Neuronal stem cell (in vitro differentiated cells): Measurements from ENCODE around the gene CD72.

ENCODE experiments used
- DNase-seq: peaks from one replicate; pipeline ENCODE4 v3.0.0-alpha.2; 2013; ENCODE audit warnings: low spot score
- H2AFZ ChIP-seq: one replicate; pipeline ENCODE4 v1.6.1; 2013; ENCODE audit warnings: mild to moderate bottlenecking, low read length, inconsistent platforms
- H2AK5ac ChIP-seq: 2 replicates; pipeline ENCODE4 v1.6.1; 2013; ENCODE audit warnings: low read depth, mild to moderate bottlenecking, inconsistent platforms, low read length, moderate library complexity, mixed read lengths
- H2BK120ac ChIP-seq: 2 replicates; pipeline ENCODE4 v1.6.1; 2013; ENCODE audit warnings: low read depth, mild to moderate bottlenecking, inconsistent platforms, low read length, moderate library complexity, mixed read lengths
- H2BK12ac ChIP-seq: one replicate; pipeline ENCODE4 v1.6.1; 2013; ENCODE audit warnings: low read length, inconsistent platforms
- H2BK15ac ChIP-seq: 2 replicates; pipeline ENCODE4 v1.6.1; 2013; ENCODE audit warnings: mild to moderate bottlenecking, low read length, inconsistent platforms, mixed read lengths
- H2BK5ac ChIP-seq: one replicate; pipeline ENCODE4 v1.6.1; 2013; ENCODE audit warnings: inconsistent platforms, mild to moderate bottlenecking, low read length, moderate library complexity
- H3K14ac ChIP-seq: one replicate; pipeline ENCODE4 v1.6.1; 2013; ENCODE audit warnings: low read length, inconsistent platforms
- H3K18ac ChIP-seq: 2 replicates; pipeline ENCODE4 v1.6.1; 2013; ENCODE audit warnings: low read length, inconsistent platforms
- H3K23ac ChIP-seq: 2 replicates; pipeline ENCODE4 v1.6.1; 2013; ENCODE audit warnings: low read depth, mild to moderate bottlenecking, mixed read lengths, low read length, inconsistent platforms; ENCODE audit not compliant: poor library complexity
- H3K27ac ChIP-seq: replicated peaks from 3 replicates; pipeline ENCODE4 v1.5.1; 2013; ENCODE audit warnings: low read length, inconsistent platforms
- H3K27me3 ChIP-seq, 3 experiments: 2 replicates each; pipeline ENCODE4 v1.6.1; 2013; ENCODE audit warnings: low read length in 3 of 3, mild to moderate bottlenecking in 2 of 3, inconsistent platforms in 1 of 3, low read depth in 1 of 3, mixed read lengths in 1 of 3, moderate library complexity in 1 of 3; ENCODE audit not compliant: control insufficient read depth in 3 of 3, insufficient read depth in 3 of 3
- H3K36me3 ChIP-seq, 2 donors: replicated peaks in 1 of 2; 2 replicates each; pipeline ENCODE4 v1.6.1; 2013; ENCODE audit warnings: low read length in 2 of 2; ENCODE audit not compliant: control insufficient read depth in 2 of 2, insufficient read depth in 2 of 2
- H3K4ac ChIP-seq: 2 replicates; pipeline ENCODE4 v1.6.1; 2013; ENCODE audit warnings: inconsistent platforms, mild to moderate bottlenecking, low read length, moderate library complexity
- H3K4me1 ChIP-seq, 2 donors: 1 replicate in 1 of 2; 2 replicates in 1 of 2; pipeline ENCODE4 v1.6.1; 2013; ENCODE audit warnings: low read length in 2 of 2, low read depth in 1 of 2; ENCODE audit not compliant: control insufficient read depth in 2 of 2, insufficient read depth in 1 of 2
- H3K4me2 ChIP-seq: one replicate; pipeline ENCODE4 v1.6.1; 2013; ENCODE audit warnings: mild to moderate bottlenecking, low read length, inconsistent platforms; ENCODE audit not compliant: insufficient read depth, poor library complexity, severe bottlenecking
- H3K4me3 ChIP-seq, 2 donors: 2 replicates each; pipeline ENCODE4 v1.5.1; 2013; ENCODE audit warnings: low read length in 2 of 2, mild to moderate bottlenecking in 2 of 2, inconsistent platforms in 1 of 2, moderate library complexity in 1 of 2
- H3K79me1 ChIP-seq: one replicate; pipeline ENCODE4 v1.6.1; 2013; ENCODE audit warnings: low read depth, mild to moderate bottlenecking, inconsistent platforms, low read length, moderate library complexity
- H3K9ac ChIP-seq: one replicate; pipeline ENCODE4 v1.6.1; 2013; ENCODE audit warnings: mild to moderate bottlenecking, low read depth, low read length, inconsistent platforms; ENCODE audit not compliant: poor library complexity
- H3K9me3 ChIP-seq, 2 donors: replicated peaks in 1 of 2; 2 replicates each; pipeline versions ENCODE3 to v1.6.1; 2013; ENCODE audit warnings: low read length in 2 of 2, mild to moderate bottlenecking in 2 of 2, inconsistent platforms in 1 of 2, low read depth in 1 of 2, mixed read lengths in 1 of 2, moderate library complexity in 1 of 2; ENCODE audit not compliant: control insufficient read depth in 2 of 2, insufficient read depth in 1 of 2
- H4K8ac ChIP-seq: one replicate; pipeline ENCODE4 v1.6.1; 2013; ENCODE audit warnings: low read depth, mild to moderate bottlenecking, inconsistent platforms, low read length, moderate library complexity
- H4K91ac ChIP-seq: one replicate; pipeline ENCODE4 v1.6.1; 2013; ENCODE audit warnings: low read length, low read depth, mild to moderate bottlenecking, inconsistent platforms; ENCODE audit not compliant: poor library complexity
- WGBS, 2 donors: extraction: QIAGEN DNeasy Blood & Tissue Kit; methylation state at CpG; one replicate each; pipeline ENCODE4 v1.1.7; 2013; ENCODE audit warnings: missing lambda C conversion rate in 2 of 2, mixed read lengths in 1 of 2; ENCODE audit not compliant: insufficient read length in 2 of 2, insufficient replicate concordance in 1 of 2; ENCODE audit errors: extremely low coverage in 2 of 2; 5-methylcytosine and 5-hydroxymethylcytosine counted together

CD72 gene

GRCh38 chr9:35570709-35571504 lies 47.3 kb downstream of the CD72 start:
- Histone ChIP-seq H3K9me3 (no peaks in the 10 kb centered on the region), H3K18ac (no peak overlapping the region), H3K4ac (no peak overlapping the region), H3K4me3 (no peak overlapping the region), H2AFZ (no peak overlapping the region), H2BK15ac (no peak overlapping the region), H3K36me3 (no peaks in the 10 kb centered on the region), H3K14ac (no peak overlapping the region), H3K4me1 (peaks cover 0 to 1% of the 10 kb centered on the region in 2 donors), H2BK5ac (no peak overlapping the region), H2BK12ac (no peak overlapping the region), H3K9ac (no peak overlapping the region), H3K27me3 (no peaks in the 10 kb centered on the region), H3K27ac (no peak overlapping the region), H3K79me1 (no peaks in the 10 kb centered on the region), H2BK120ac (no peak overlapping the region), H3K4me2 (no peak overlapping the region), H2AK5ac (no peak overlapping the region), H4K91ac (no peak overlapping the region), H3K23ac (no peak overlapping the region), H4K8ac (no peak overlapping the region)
- DNase-seq, result no peak
- WGBS, 2 donors, result no CpG with 5 or more reads among the region's 6 CpGs

GRCh38 chr9:35569206-35569605 lies 49.0 kb downstream of the CD72 start:
- H3K9me3 ChIP-seq, result no peaks in the 10 kb centered on the region
- no peak overlapping the region for H3K9ac ChIP-seq
- no peaks in the 10 kb centered on the region for H3K36me3 ChIP-seq
- H3K14ac ChIP-seq, result no peak overlapping the region
- no peak overlapping the region for H3K27ac ChIP-seq
- H3K4ac ChIP-seq, result no peak overlapping the region
- no peak overlapping the region for H4K8ac ChIP-seq
- H2BK120ac ChIP-seq, result no peak overlapping the region
- H3K4me3 ChIP-seq, result no peak overlapping the region
- no peak overlapping the region for H3K4me2 ChIP-seq
- H2BK5ac ChIP-seq, result no peak overlapping the region
- no peak overlapping the region for H3K18ac ChIP-seq
- DNase-seq, result no peak
- H2BK15ac ChIP-seq, result no peak overlapping the region
- no peak overlapping the region for H2AFZ ChIP-seq
- no peaks in the 10 kb centered on the region for H3K27me3 ChIP-seq
- no CpG with 5 or more reads among the region's 5 CpGs for WGBS, 2 donors
- H4K91ac ChIP-seq, result no peak overlapping the region
- no peak overlapping the region for H2AK5ac ChIP-seq
- H3K23ac ChIP-seq, result no peak overlapping the region
- H3K4me1 ChIP-seq, result peaks cover 0 to 1% of the 10 kb centered on the region in 2 donors
- no peak overlapping the region for H2BK12ac ChIP-seq
- no peaks in the 10 kb centered on the region for H3K79me1 ChIP-seq

- Histone ChIP-seq H2BK12ac (no peak overlapping the region), H3K9ac (no peak overlapping the region), H3K4me1 (peaks cover 3 to 10% of the 10 kb centered on the region in 2 donors), H3K14ac (no peak overlapping the region), H3K36me3 (no peaks in the 10 kb centered on the region), H4K91ac (no peak overlapping the region), H3K79me1 (no peaks in the 10 kb centered on the region), H2AFZ (no peak overlapping the region), H3K27ac (no peak overlapping the region), H3K4ac (no peak overlapping the region), H2BK5ac (no peak overlapping the region), H2AK5ac (no peak overlapping the region), H3K4me3 (no peak overlapping the region), H3K27me3 (no peaks in the 10 kb centered on the region), H4K8ac (no peak overlapping the region), H3K9me3 (no peaks in the 10 kb centered on the region), H3K4me2 (no peak overlapping the region), H3K23ac (no peak overlapping the region), H2BK120ac (no peak overlapping the region), H2BK15ac (no peak overlapping the region), H3K18ac (no peak overlapping the region)
- no peak for DNase-seq
- no CpG with 5 or more reads among the region's 4 CpGs for WGBS, 2 donors
Measured at GRCh38 chr9:35568196-35568595, 50.0 kb downstream of the CD72 start.

- DNase-seq, result no peak
- no peaks in the 10 kb centered on the region for H3K9me3 ChIP-seq
- no peak overlapping the region for H3K9ac ChIP-seq
- H3K36me3 ChIP-seq, result no peaks in the 10 kb centered on the region
- H2BK120ac ChIP-seq, result no peak overlapping the region
- H3K4me1 ChIP-seq, result peaks cover 3 to 10% of the 10 kb centered on the region in 2 donors
- no peak overlapping the region for H3K4ac ChIP-seq
- H2BK15ac ChIP-seq, result no peak overlapping the region
- no peak overlapping the region for H3K4me3 ChIP-seq
- no peak overlapping the region for H2AK5ac ChIP-seq
- no peaks in the 10 kb centered on the region for H3K79me1 ChIP-seq
- H4K8ac ChIP-seq, result no peak overlapping the region
- no peak overlapping the region for H2AFZ ChIP-seq
- no peak overlapping the region for H3K23ac ChIP-seq
- WGBS, 2 donors, result no CpG with 5 or more reads among the region's 2 CpGs
- H3K18ac ChIP-seq, result no peak overlapping the region
- H3K27ac ChIP-seq, result no peak overlapping the region
- H2BK12ac ChIP-seq, result no peak overlapping the region
- no peak overlapping the region for H2BK5ac ChIP-seq
- no peak overlapping the region for H3K4me2 ChIP-seq
- H3K14ac ChIP-seq, result no peak overlapping the region
- no peaks in the 10 kb centered on the region for H3K27me3 ChIP-seq
- no peak overlapping the region for H4K91ac ChIP-seq
Measured at GRCh38 chr9:35566417-35566816, 51.8 kb downstream of the CD72 start.
